SH-SY5Y (cell line): ENCODE results near the gene RETREG1.

Source experiments
- GATA2 ChIP-seq: IDR thresholded peaks from 2 replicates; pipeline ENCODE4 v1.6.1; 2011; ENCODE audit warnings: mild to moderate bottlenecking, low read depth, low read length
- GATA3 ChIP-seq: IDR thresholded peaks from 2 replicates; pipeline ENCODE4 v1.6.1; 2011; ENCODE audit warnings: low read depth, mild to moderate bottlenecking, low read length, moderate library complexity

DNA sequence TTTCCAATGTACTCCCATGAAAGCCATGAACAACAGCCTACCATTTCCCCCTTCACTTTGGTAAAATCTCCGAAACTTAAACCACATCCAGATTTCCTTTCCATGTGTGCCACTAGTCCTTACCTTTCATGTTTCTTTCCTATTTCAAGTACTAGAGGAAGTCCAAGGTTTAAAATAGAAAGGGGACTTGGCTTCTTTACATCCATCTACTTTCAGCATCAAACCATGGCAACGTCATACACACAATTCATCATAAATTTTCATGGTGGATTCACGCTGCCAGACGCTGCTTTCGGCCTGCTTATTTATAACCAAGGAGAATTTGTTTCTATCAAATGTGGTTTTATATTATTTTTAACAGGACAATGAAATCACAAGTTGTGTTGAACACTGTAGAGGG lies 92.5 kb downstream of the RETREG1 start:
- no peak for TF ChIP-seq GATA2
- no peak for TF ChIP-seq GATA3
